H1 (cell line): ENCODE measurements around the gene GRIK4. TPM values are rescaled to one million over a fixed set of nuclear protein-coding genes. Genes with fewer than 3 reads are reported as not detected.

Experiments used
- CTCF ChIA-PET: fragments of 300-600 bp; sonication (Branson Sonifier 250); formaldehyde crosslinking; loops from one replicate; lab custom pipeline; 2021; ENCODE audit not compliant: partially characterized antibody; lab: Charles Lee
- POLR2A ChIA-PET: fragments of 300-600 bp; sonication (Branson Sonifier 250); formaldehyde crosslinking; loops from one replicate; lab custom pipeline; 2021; ENCODE audit warnings: inconsistent platforms; ENCODE audit not compliant: partially characterized antibody; lab: Charles Lee
- DNase-seq, 2 experiments: peaks; one replicate each; pipeline versions ENCODE4 v3.0.0 to v3.0.0-alpha.2; 2010 to 2022; ENCODE audit warnings: low spot score in 2 of 2, low read depth in 1 of 2, mixed read lengths in 1 of 2
- FAIRE-seq: peaks from 2 replicates; lab custom pipeline; 2011; peaks lifted over from hg19 to GRCh38; lab: Jason Lieb, UNC
- H2AFZ ChIP-seq: 2 replicates; pipeline ENCODE4 v1.8.1; 2012; ENCODE audit warnings: low read length, inconsistent platforms
- H2AK5ac ChIP-seq: 2 replicates; pipeline ENCODE4 v1.6.1; 2013; ENCODE audit warnings: low read depth, low read length
- H2BK120ac ChIP-seq: replicated peaks from 2 replicates; pipeline ENCODE3; 2013; ENCODE audit warnings: low read depth, low read length, inconsistent platforms
- H2BK12ac ChIP-seq: 2 replicates; pipeline ENCODE4 v1.6.1; 2013; ENCODE audit warnings: low read depth, low read length
- H2BK15ac ChIP-seq: 2 replicates; pipeline ENCODE4 v1.6.1; 2013; ENCODE audit warnings: low read length
- H2BK20ac ChIP-seq: 2 replicates; pipeline ENCODE4 v1.6.1; 2013; ENCODE audit warnings: low read length
- H2BK5ac ChIP-seq: 2 replicates; pipeline ENCODE4 v1.6.1; 2013; ENCODE audit warnings: low read depth, low read length
- H3K14ac ChIP-seq: 2 replicates; pipeline ENCODE4 v1.6.1; 2013; ENCODE audit warnings: inconsistent platforms; ENCODE audit not compliant: insufficient read length
- H3K18ac ChIP-seq: 2 replicates; pipeline ENCODE4 v1.6.1; 2013; ENCODE audit warnings: low read length; ENCODE audit errors: extremely low read depth
- H3K23ac ChIP-seq: 2 replicates; pipeline ENCODE4 v1.6.1; 2013; ENCODE audit warnings: inconsistent platforms; ENCODE audit not compliant: insufficient read length
- H3K23me2 ChIP-seq: 2 replicates; pipeline ENCODE4 v1.6.1; 2013; ENCODE audit warnings: low read depth, low read length
- H3K27ac ChIP-seq: 2 replicates; pipeline ENCODE4 v1.6.1; 2011; ENCODE audit warnings: low read depth, low read length, inconsistent platforms
- H3K27me3 ChIP-seq, 4 experiments: replicated peaks in 1 of 4; 1 replicate in 1 of 4; 2 replicates in 3 of 4; pipeline versions ENCODE4 v1.6.1 to v1.8.1; 2011 to 2013; ENCODE audit warnings: low read length in 3 of 4, mild to moderate bottlenecking in 3 of 4, inconsistent platforms in 2 of 4, mixed read lengths in 2 of 4, moderate library complexity in 1 of 4; ENCODE audit not compliant: control insufficient read depth in 3 of 4, insufficient read depth in 3 of 4; ENCODE audit errors: extremely low read depth in 1 of 4
- H3K36me3 ChIP-seq, 4 experiments: 2 replicates each; pipeline versions ENCODE4 v1.6.1 to v1.8.1; 2011 to 2013; ENCODE audit warnings: mild to moderate bottlenecking in 4 of 4, low read length in 3 of 4, moderate library complexity in 2 of 4, control low read depth in 1 of 4, inconsistent platforms in 1 of 4; ENCODE audit not compliant: insufficient read depth in 4 of 4, control insufficient read depth in 2 of 4
- H3K4ac ChIP-seq: replicated peaks from 2 replicates; pipeline ENCODE3; 2013; ENCODE audit warnings: low read length, low read depth, mixed read lengths, inconsistent platforms; ENCODE audit not compliant: insufficient read length
- H3K4me1 ChIP-seq, 4 experiments: replicated peaks in 1 of 4; 1 replicate in 1 of 4; 2 replicates in 3 of 4; pipeline versions ENCODE4 v1.6.1 to v1.8.1; 2011 to 2013; ENCODE audit warnings: low read length in 3 of 4, inconsistent platforms in 2 of 4, mixed read lengths in 1 of 4; ENCODE audit not compliant: insufficient read depth in 4 of 4, control insufficient read depth in 3 of 4
- H3K4me2 ChIP-seq, 2 experiments: 2 replicates each; pipeline versions ENCODE4 v1.6.1 to v1.8.1; 2011 to 2013; ENCODE audit warnings: low read depth in 2 of 2, low read length in 2 of 2, control low read depth in 1 of 2, inconsistent platforms in 1 of 2, mild to moderate bottlenecking in 1 of 2; ENCODE audit not compliant: insufficient read depth in 1 of 2
- H3K4me3 ChIP-seq, 4 experiments: fragments of 200-600, 300-600 bp in 1 of 4; sonication (generic), shearing (Covaris generic), sonication (Bioruptor Twin) in 1 of 4; 2 replicates each; pipeline versions ENCODE4 v1.5.1 to v1.8.1; 2011 to 2016; ENCODE audit warnings: low read length in 4 of 4, low read depth in 3 of 4, control low read depth in 2 of 4, inconsistent platforms in 2 of 4, mild to moderate bottlenecking in 2 of 4, mixed read lengths in 1 of 4, moderate library complexity in 1 of 4; ENCODE audit not compliant: insufficient read depth in 2 of 4; ENCODE audit errors: extremely low read depth in 1 of 4
- H3K56ac ChIP-seq: replicated peaks from 2 replicates; pipeline ENCODE3; 2013; ENCODE audit warnings: low read depth, mild to moderate bottlenecking, mixed read lengths, low read length, inconsistent platforms; ENCODE audit not compliant: insufficient read length
- H3K79me1 ChIP-seq: 2 replicates; pipeline ENCODE4 v1.6.1; 2013; ENCODE audit warnings: low read depth, low read length, control low read depth
- H3K79me2 ChIP-seq, 2 experiments: 2 replicates each; pipeline versions ENCODE4 v1.6.1 to v1.8.1; 2012 to 2013; ENCODE audit warnings: low read length in 2 of 2, mild to moderate bottlenecking in 2 of 2, inconsistent platforms in 1 of 2; ENCODE audit not compliant: insufficient read depth in 2 of 2, control insufficient read depth in 1 of 2
- H3K9ac ChIP-seq, 4 experiments: replicated peaks in 1 of 4; 1 replicate in 1 of 4; 2 replicates in 3 of 4; pipeline versions ENCODE4 v1.6.1 to v1.8.1; 2011 to 2013; ENCODE audit warnings: low read depth in 3 of 4, low read length in 3 of 4, control low read depth in 2 of 4, mild to moderate bottlenecking in 2 of 4, moderate library complexity in 2 of 4, inconsistent platforms in 1 of 4; ENCODE audit errors: extremely low read depth in 1 of 4
- H3K9me3 ChIP-seq, 2 experiments: 2 replicates each; pipeline versions ENCODE4 v1.6.1 to v1.8.1; 2012 to 2013; ENCODE audit warnings: mild to moderate bottlenecking in 2 of 2, moderate library complexity in 2 of 2, control low read depth in 1 of 2, inconsistent platforms in 1 of 2, low read depth in 1 of 2, low read length in 1 of 2, mixed read lengths in 1 of 2; ENCODE audit not compliant: insufficient read depth in 2 of 2
- H4K20me1 ChIP-seq, 2 experiments: replicated peaks in 1 of 2; 2 replicates each; pipeline versions ENCODE3 to v1.8.1; 2011 to 2013; ENCODE audit warnings: inconsistent platforms in 2 of 2, low read length in 2 of 2, mild to moderate bottlenecking in 1 of 2; ENCODE audit not compliant: insufficient read depth in 2 of 2, control insufficient read depth in 1 of 2
- H4K5ac ChIP-seq: 2 replicates; pipeline ENCODE4 v1.6.1; 2013; ENCODE audit warnings: low read length, low read depth, mixed read lengths, inconsistent platforms; ENCODE audit not compliant: insufficient read length
- H4K8ac ChIP-seq: 2 replicates; pipeline ENCODE4 v1.8.0; 2013; ENCODE audit warnings: mild to moderate bottlenecking, moderate library complexity, low read length, inconsistent platforms; ENCODE audit not compliant: insufficient read depth; ENCODE audit errors: extremely low read depth
- H4K91ac ChIP-seq: replicated peaks from 2 replicates; pipeline ENCODE3; 2013; ENCODE audit warnings: low read length, mixed read lengths, inconsistent platforms; ENCODE audit not compliant: insufficient read length
- KDM1A ChIP-seq: fragments of 200-600, 300-600 bp; sonication (generic); IDR thresholded peaks from 2 replicates; pipeline ENCODE4 v1.7.1; 2016; ENCODE audit warnings: mild to moderate bottlenecking, low read length, borderline replicate concordance
- NRF1 ChIP-seq: IDR thresholded peaks from 2 replicates; pipeline ENCODE4 v1.6.1; 2011; ENCODE audit warnings: mild to moderate bottlenecking, low read depth, low read length, improper control_type of control experiment
- WGBS, 2 experiments: shearing (Covaris generic) in 1 of 2; methylation state at CpG; one replicate each; pipeline versions ENCODE4 v1.1.6 to v1.1.7; 2013 to 2015; ENCODE audit warnings: low lambda C conversion rate in 2 of 2, mixed read lengths in 2 of 2, inconsistent platforms in 1 of 2, low coverage in 1 of 2, missing lambda C conversion rate in 1 of 2; ENCODE audit not compliant: insufficient replicate concordance in 2 of 2, insufficient coverage in 1 of 2, insufficient read length in 1 of 2; ENCODE audit errors: extremely low coverage in 1 of 2, missing lambda C conversion rate in 1 of 2; 5-methylcytosine and 5-hydroxymethylcytosine counted together
- polyA plus RNA-seq, 7 experiments: library from polyadenylated mRNA; depleted of rRNA in 3 of 7; stranded (reverse) in 5 of 7; unstranded in 2 of 7; fragments of >200 nt in 5 of 7; fragments of 200-250 nt in 2 of 7; gene quantifications; 1 replicate in 5 of 7; 2 replicates in 1 of 7; 4 replicates in 1 of 7; pipeline versions ENCODE4 v1.2.1 to v1.2.3, GENCODE V29; 2011 to 2013; ENCODE audit warnings: missing spikeins in 2 of 7, mixed read lengths in 2 of 7
- total RNA-seq: library from RNA; stranded (reverse); fragmentation: NEBNext Ultra II Directional; extraction: Animal tissue kit (Norgen Biotek cat#: 25700); gene quantifications from 2 replicates; pipeline ENCODE4 v1.2.1, GENCODE V29; 2021

GRIK4 gene
- total and polyA plus RNA-seq, 2 of the 8 experiments (the other 6 are each of a cell fraction or from before 2014, with no cell fraction given) = 1.2 to 2.9 TPM

- Histone ChIP-seq H3K56ac (no peak overlapping the region), H2BK12ac (no peak overlapping the region), H3K4ac (no peak overlapping the region), H3K14ac (no peak overlapping the region), H2BK120ac (no peak overlapping the region), H3K4me3 (no peak overlapping the region), H4K20me1 (no peaks in the 10 kb centered on the region), H3K4me1 (peaks cover 0 to 3% (median 0%) of the 10 kb centered on the region in 4 experiments; a peak in 2 of 7 replicates), H3K36me3 (no peaks in the 10 kb centered on the region), H3K27me3 (no peaks in the 10 kb centered on the region), H3K79me1 (no peaks in the 10 kb centered on the region), H3K79me2 (no peaks in the 10 kb centered on the region), H3K9ac (no peak overlapping the region), H2AFZ (no peak overlapping the region), H3K9me3 (no peaks in the 10 kb centered on the region), H3K18ac (no peak overlapping the region), H4K91ac (no peak overlapping the region), H2AK5ac (no peak overlapping the region), H3K23ac (no peak overlapping the region), H3K23me2 (no peaks in the 10 kb centered on the region), H3K4me2 (no peak overlapping the region), H2BK20ac (no peak overlapping the region), H2BK15ac (no peak overlapping the region), H3K27ac (no peak overlapping the region), H4K8ac (no peak overlapping the region), H2BK5ac (no peak overlapping the region), H4K5ac (no peak overlapping the region)
- TF ChIP-seq NRF1 = no peak
- TF ChIP-seq KDM1A = no peak
- DNase-seq = no peak
- FAIRE-seq = no peak
- 95% methylated on average over 5 of the region's 5 CpGs; no CpG with 5 or more reads in 1 of the 2 experiments for WGBS, 2 experiments
- ChIA-PET CTCF (interaction anchor here (1.1 to 3.6 kb wide), 5 partner anchors 12 to 170 kb away, joined by 5 to 13 read pairs (median 8); no protein-coding TSS in a partner anchor), POLR2A (no interaction called here)
These were observed 343.4 kb downstream of the GRIK4 start for GRCh38 chr11:120854988-120855387.
